Sciatic nerve (tissue), 2 donors: ENCODE results near the gene AGBL1. TPM values are rescaled to one million over a fixed set of nuclear protein-coding genes. Genes with fewer than 3 reads are reported as not detected.
"Not testable (repeated sequence)": the region's sequence is repeated elsewhere in the genome, so short reads cannot be mapped to it uniquely, and the experiment has no call there.

ENCODE experiments used
- ATAC-seq: fragments of 200-7000 bp; cut with Tn5 transposase; one replicate; pipeline ENCODE4 v1.9.1; 2020; ENCODE audit warnings: mild to moderate bottlenecking, moderate library complexity
- DNase-seq: peaks from one replicate; pipeline ENCODE4 v3.0.0-alpha.2; 2020; ENCODE audit warnings: low spot score
- intact Hi-C: fragments of 100-400 bp; cut with DNase I; formaldehyde crosslinking; loops from one replicate; pipeline ENCODE4 v1.14.2; 2022
- total RNA-seq: library from RNA; stranded (reverse); fragmentation: NEBNext Ultra II Directional; extraction: Animal tissue kit (Norgen Biotek cat#: 25700); gene quantifications from one replicate; pipeline ENCODE4 v1.2.1, GENCODE V29; 2021
- donor health status: DM: no; HTN: no; CAD: no.
- donor health status: DM: no; HTN: no; CAD: no.

Gene AGBL1
- total RNA-seq, 1 donor from 2014 or later: 0.49 TPM

GRCh38 chr15:86077070-86077469 is 2.6 kb upstream of the AGBL1 start:
- intact Hi-C loops: no loop called here
- ATAC-seq: no peak
- DNase-seq: no peak

GRCh38 chr15:86080302-86080701 is 631 bp downstream of the AGBL1 start:
- DNase-seq (no peak), ATAC-seq (no peak)
- intact Hi-C loops: no loop called here

- ATAC-seq (no peak), DNase-seq (no peak)
- intact Hi-C loops: no loop called here
Observed at GRCh38 chr15:86082619-86083380, 3.1 kb downstream of the AGBL1 start.

- no peak for DNase-seq
- ATAC-seq: no peak
- intact Hi-C loops: no loop called here
Observed at GRCh38 chr15:86087808-86088207, 8.1 kb downstream of the AGBL1 start.

GRCh38 chr15:86089422-86089821 is 9.8 kb downstream of the AGBL1 start:
- ATAC-seq (no peak), DNase-seq (no peak)
- intact Hi-C loops: no loop called here

- DNase-seq (no peak), ATAC-seq (no peak)
- intact Hi-C loops: no loop called here
Observed at GRCh38 chr15:86101818-86102217, 22.1 kb downstream of the AGBL1 start.

GRCh38 chr15:86103825-86104224 is 24.2 kb downstream of the AGBL1 start:
- intact Hi-C loops: no loop called here
- DNase-seq: no peak
- no peak for ATAC-seq

- DNase-seq (no peak), ATAC-seq (no peak)
- intact Hi-C loops: no loop called here
Observed at GRCh38 chr15:86106306-86106705, 26.6 kb downstream of the AGBL1 start.

GRCh38 chr15:86115145-86115801 is 35.6 kb downstream of the AGBL1 start:
- intact Hi-C loops: no loop called here
- no peak for ATAC-seq
- DNase-seq: no peak

- DNase-seq (no peak), ATAC-seq (no peak)
- intact Hi-C loops: no loop called here
Observed at GRCh38 chr15:86121568-86122225, 42.0 kb downstream of the AGBL1 start.

GRCh38 chr15:86122691-86123391 is 43.2 kb downstream of the AGBL1 start:
- intact Hi-C loops, DNase-seq, ATAC-seq: not testable (repeated sequence)

GRCh38 chr15:86125775-86126174 is 46.1 kb downstream of the AGBL1 start:
- DNase-seq (no peak), ATAC-seq (no peak)
- intact Hi-C loops: no loop called here

GRCh38 chr15:86127547-86127946 is 47.9 kb downstream of the AGBL1 start:
- intact Hi-C loops: no loop called here
- DNase-seq: no peak
- ATAC-seq: no peak

- ATAC-seq (peak; percentile 52), DNase-seq (no peak)
Observed at GRCh38 chr15:86135041-86135440, 55.4 kb downstream of the AGBL1 start.

GRCh38 chr15:86136861-86137260 is 57.2 kb downstream of the AGBL1 start:
- ATAC-seq: no peak
- intact Hi-C loops: no loop called here

More at GRCh38 chr15:86135041-86135440, 55.4 kb downstream of the AGBL1 start:
- intact Hi-C loops: no loop called here

GRCh38 chr15:86138798-86139197 is 59.1 kb downstream of the AGBL1 start:
- no peak for ATAC-seq
- no peak for DNase-seq
- intact Hi-C loops: no loop called here

More at GRCh38 chr15:86136861-86137260, 57.2 kb downstream of the AGBL1 start:
- no peak for DNase-seq

GRCh38 chr15:86139828-86140227 is 60.2 kb downstream of the AGBL1 start:
- DNase-seq (no peak), ATAC-seq (no peak)
- intact Hi-C loops: no loop called here

GRCh38 chr15:86154705-86155104 is 75.0 kb downstream of the AGBL1 start:
- DNase-seq (no peak), ATAC-seq (no peak)
- intact Hi-C loops: no loop called here

GRCh38 chr15:86155551-86155950 is 75.9 kb downstream of the AGBL1 start:
- DNase-seq (no peak), ATAC-seq (no peak)
- intact Hi-C loops: no loop called here
